H9 (cell line): ENCODE measurements around the gene LRRC36. TPM values are rescaled to one million over a fixed set of nuclear protein-coding genes. Genes with fewer than 3 reads are reported as not detected.

ENCODE experiments used
- DNase-seq: peaks from one replicate; pipeline ENCODE4 v3.0.0-alpha.2; 2017
- H2AFZ ChIP-seq: one replicate; pipeline ENCODE4 v1.6.1; 2013; ENCODE audit warnings: mild to moderate bottlenecking, low read length, control low read depth, moderate library complexity
- H2AK5ac ChIP-seq: 2 replicates; pipeline ENCODE4 v1.6.1; 2013; ENCODE audit warnings: low read length, control low read depth, mixed read lengths; ENCODE audit not compliant: insufficient read length
- H2BK120ac ChIP-seq: one replicate; pipeline ENCODE4 v1.6.1; 2013; ENCODE audit warnings: low read depth, mild to moderate bottlenecking, low read length, control low read depth, inconsistent platforms; ENCODE audit not compliant: poor library complexity, severe bottlenecking
- H2BK12ac ChIP-seq: 2 replicates; pipeline ENCODE4 v1.6.1; 2013; ENCODE audit warnings: low read length, control low read depth, mixed read lengths, low read depth; ENCODE audit not compliant: insufficient read length
- H2BK15ac ChIP-seq: 2 replicates; pipeline ENCODE4 v1.6.1; 2013; ENCODE audit warnings: low read depth, low read length, control low read depth
- H2BK20ac ChIP-seq: one replicate; pipeline ENCODE4 v1.6.1; 2013; ENCODE audit warnings: low read depth, mild to moderate bottlenecking, low read length, control low read depth, inconsistent platforms; ENCODE audit not compliant: poor library complexity, severe bottlenecking
- H2BK5ac ChIP-seq: 2 replicates; pipeline ENCODE4 v1.6.1; 2013; ENCODE audit warnings: low read length, control low read depth, mixed read lengths; ENCODE audit not compliant: insufficient read length
- H3K14ac ChIP-seq: 2 replicates; pipeline ENCODE4 v1.6.1; 2013; ENCODE audit warnings: low read length, control low read depth; ENCODE audit not compliant: insufficient read depth
- H3K18ac ChIP-seq: 2 replicates; pipeline ENCODE4 v1.6.1; 2013; ENCODE audit warnings: low read depth, mild to moderate bottlenecking, mixed read lengths, low read length, control low read depth; ENCODE audit not compliant: insufficient read length
- H3K23ac ChIP-seq: 2 replicates; pipeline ENCODE4 v1.6.1; 2013; ENCODE audit warnings: low read length, control low read depth, mixed read lengths, low read depth; ENCODE audit not compliant: insufficient read length
- H3K23me2 ChIP-seq: 2 replicates; pipeline ENCODE4 v1.6.1; 2013; ENCODE audit warnings: low read depth, mild to moderate bottlenecking, mixed read lengths, low read length, control low read depth; ENCODE audit not compliant: insufficient read length, poor library complexity, severe bottlenecking
- H3K27ac ChIP-seq: 2 replicates; pipeline ENCODE4 v1.5.1; 2013; ENCODE audit warnings: low read length, control low read depth, mixed read lengths, low read depth; ENCODE audit not compliant: insufficient read length
- H3K27me3 ChIP-seq: 2 replicates; pipeline ENCODE4 v1.6.1; 2013; ENCODE audit warnings: low read length, control low read depth, inconsistent platforms; ENCODE audit not compliant: insufficient read depth
- H3K4ac ChIP-seq: 2 replicates; pipeline ENCODE4 v1.6.1; 2013; ENCODE audit warnings: low read depth, mild to moderate bottlenecking, control low read depth, inconsistent platforms, low read length, moderate library complexity
- H3K4me1 ChIP-seq: 2 replicates; pipeline ENCODE4 v1.6.1; 2013; ENCODE audit warnings: low read length, control low read depth, inconsistent platforms; ENCODE audit not compliant: insufficient read depth
- H3K4me2 ChIP-seq: 2 replicates; pipeline ENCODE4 v1.6.1; 2013; ENCODE audit warnings: low read length, control low read depth, mixed read lengths; ENCODE audit not compliant: insufficient read length, insufficient read depth
- H3K56ac ChIP-seq: 2 replicates; pipeline ENCODE4 v1.6.1; 2013; ENCODE audit warnings: low read depth, mild to moderate bottlenecking, mixed read lengths, low read length, control low read depth; ENCODE audit not compliant: insufficient read length
- H3K79me1 ChIP-seq: 2 replicates; pipeline ENCODE4 v1.6.1; 2013; ENCODE audit warnings: low read depth, mild to moderate bottlenecking, moderate library complexity, low read length, control low read depth, inconsistent platforms; ENCODE audit not compliant: insufficient read depth, poor library complexity, severe bottlenecking
- H3K79me2 ChIP-seq: 2 replicates; pipeline ENCODE4 v1.6.1; 2013; ENCODE audit warnings: low read length, control low read depth, inconsistent platforms; ENCODE audit not compliant: insufficient read depth
- H3K9ac ChIP-seq: 2 replicates; pipeline ENCODE4 v1.6.1; 2013; ENCODE audit warnings: low read length, control low read depth, mixed read lengths; ENCODE audit not compliant: insufficient read length; ENCODE audit errors: extremely low read depth
- H3K9me3 ChIP-seq: one replicate; pipeline ENCODE4 v1.6.1; 2013; ENCODE audit warnings: low read depth, low read length, inconsistent platforms; ENCODE audit not compliant: control insufficient read depth
- H3T11ph ChIP-seq: one replicate; pipeline ENCODE4 v1.6.1; 2013; ENCODE audit warnings: mild to moderate bottlenecking, low read length, control low read depth, inconsistent platforms
- H4K20me1 ChIP-seq: one replicate; pipeline ENCODE4 v1.6.1; 2013; ENCODE audit not compliant: control insufficient read depth, insufficient read length, insufficient read depth
- H4K5ac ChIP-seq: 2 replicates; pipeline ENCODE4 v1.6.1; 2013; ENCODE audit warnings: low read depth, mild to moderate bottlenecking, mixed read lengths, low read length, control low read depth; ENCODE audit not compliant: insufficient read length
- H4K8ac ChIP-seq: replicated peaks from 2 replicates; pipeline ENCODE4 v1.6.1; 2013; ENCODE audit warnings: low read length, control low read depth, mixed read lengths, low read depth; ENCODE audit not compliant: insufficient read length
- H4K91ac ChIP-seq: 2 replicates; pipeline ENCODE4 v1.6.1; 2013; ENCODE audit warnings: low read depth, mild to moderate bottlenecking, moderate library complexity, mixed read lengths, low read length, control low read depth; ENCODE audit not compliant: insufficient read length
- H3K27ac Mint-ChIP-seq, 3 experiments: 2 replicates in 2 of 3; 3 replicates in 1 of 3; pipeline ENCODE4 v1.8.0; 2020 to 2021; ENCODE audit warnings: mixed read lengths in 3 of 3, mild to moderate bottlenecking in 1 of 3, moderate library complexity in 1 of 3
- H3K27me3 Mint-ChIP-seq: 2 replicates; pipeline ENCODE4 v1.8.0; 2021; ENCODE audit warnings: low read depth, mild to moderate bottlenecking, moderate library complexity, mixed read lengths
- H3K36me3 Mint-ChIP-seq, 3 experiments: 2 replicates in 2 of 3; 3 replicates in 1 of 3; pipeline ENCODE4 v1.8.0; 2020 to 2021; ENCODE audit warnings: low read depth in 3 of 3, mixed read lengths in 3 of 3; ENCODE audit not compliant: insufficient read depth in 1 of 3
- H3K4me1 Mint-ChIP-seq, 2 experiments: 2 replicates each; pipeline ENCODE4 v1.8.0; 2020; ENCODE audit warnings: mixed read lengths in 2 of 2
- H3K4me3 Mint-ChIP-seq, 2 experiments: 2 replicates in 1 of 2; 3 replicates in 1 of 2; pipeline ENCODE4 v1.8.0; 2020 to 2021; ENCODE audit warnings: mild to moderate bottlenecking in 2 of 2, mixed read lengths in 2 of 2, moderate library complexity in 1 of 2
- H3K9me3 Mint-ChIP-seq, 2 experiments: 2 replicates in 1 of 2; 3 replicates in 1 of 2; pipeline ENCODE4 v1.8.0; 2020; ENCODE audit warnings: mild to moderate bottlenecking in 2 of 2, mixed read lengths in 2 of 2, moderate library complexity in 1 of 2
- WGBS: extraction: QIAGEN DNeasy Blood & Tissue Kit; methylation state at CpG from one replicate; pipeline ENCODE4 v1.1.7; 2013; ENCODE audit warnings: missing lambda C conversion rate, low lambda C conversion rate, mixed read lengths; ENCODE audit not compliant: insufficient read length; ENCODE audit errors: extremely low coverage; 5-methylcytosine and 5-hydroxymethylcytosine counted together
- total RNA-seq: library from RNA; stranded (reverse); gene quantifications from 2 replicates; pipeline ENCODE4 v1.2.1, GENCODE V29; 2021
- TF ChIP-seq, protein P1 (sequence below): fragments of 200-600 bp; sonication (generic); conservative IDR thresholded peaks from 3 replicates; pipeline ENCODE4 v1.8.0; 2021; ENCODE audit warnings: antibody characterized with exemption, mild to moderate bottlenecking

Gene LRRC36
- total RNA-seq, 1 experiment from 2014 or later, result not detected

DNA sequence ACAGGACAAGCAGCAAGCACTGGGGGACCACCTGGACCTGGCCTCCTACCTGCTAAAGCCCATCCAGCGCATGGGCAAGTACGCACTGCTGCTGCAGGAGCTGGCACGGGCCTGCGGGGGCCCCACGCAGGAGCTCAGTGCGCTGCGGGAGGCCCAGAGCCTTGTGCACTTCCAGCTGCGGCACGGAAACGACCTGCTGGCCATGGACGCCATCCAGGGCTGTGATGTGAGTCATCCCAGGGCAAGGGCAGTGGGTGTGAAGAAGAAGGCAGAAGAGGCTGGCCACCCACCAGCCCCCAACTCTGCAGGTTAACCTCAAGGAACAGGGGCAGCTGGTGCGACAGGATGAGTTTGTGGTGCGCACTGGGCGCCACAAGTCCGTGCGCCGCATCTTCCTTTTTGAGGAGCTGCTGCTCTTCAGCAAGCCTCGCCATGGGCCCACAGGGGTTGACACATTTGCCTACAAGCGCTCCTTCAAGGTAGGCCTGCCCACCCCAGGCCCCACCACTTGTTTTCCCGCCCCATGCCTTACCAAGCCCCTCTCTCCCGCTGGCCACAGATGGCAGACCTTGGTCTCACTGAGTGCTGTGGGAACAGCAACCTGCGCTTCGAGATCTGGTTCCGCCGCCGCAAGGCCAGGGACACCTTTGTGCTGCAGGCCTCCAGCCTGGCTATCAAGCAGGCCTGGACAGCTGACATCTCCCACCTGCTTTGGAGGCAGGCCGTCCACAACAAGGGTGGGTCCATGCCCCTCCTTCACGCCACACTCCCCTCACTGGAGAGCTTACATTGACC, 40.0 kb upstream of the LRRC36 start:
- no peaks in the 10 kb centered on the region for H3K23me2 ChIP-seq
- peaks cover 0 to 7% (median 0%) of the 10 kb centered on the region in 3 experiments; a peak in 2 of 7 replicates for H3K36me3 Mint-ChIP-seq

More for the DNA sequence above, 40.0 kb upstream of the LRRC36 start:
- no peak overlapping the region for H3K4ac ChIP-seq
- H4K8ac ChIP-seq, result no peak overlapping the region
- no peak overlapping the region for H3K23ac ChIP-seq
- peaks cover 4% of the 10 kb centered on the region; the same call in 1 of the 2 replicates for H3K27me3 Mint-ChIP-seq
- H3K9me3 ChIP-seq, result no peaks in the 10 kb centered on the region
- H3K4me1 Mint-ChIP-seq, result 0 out of 4 replicates have a peak, but pooled peaks cover 0 to 2% of the 10 kb centered on the region in 2 experiments
- H3K56ac ChIP-seq, result no peak overlapping the region
- H3K27me3 ChIP-seq, result no peaks in the 10 kb centered on the region
- H2BK12ac ChIP-seq, result no peak overlapping the region
- DNase-seq, result no peak
- TF ChIP-seq, protein P1, sequence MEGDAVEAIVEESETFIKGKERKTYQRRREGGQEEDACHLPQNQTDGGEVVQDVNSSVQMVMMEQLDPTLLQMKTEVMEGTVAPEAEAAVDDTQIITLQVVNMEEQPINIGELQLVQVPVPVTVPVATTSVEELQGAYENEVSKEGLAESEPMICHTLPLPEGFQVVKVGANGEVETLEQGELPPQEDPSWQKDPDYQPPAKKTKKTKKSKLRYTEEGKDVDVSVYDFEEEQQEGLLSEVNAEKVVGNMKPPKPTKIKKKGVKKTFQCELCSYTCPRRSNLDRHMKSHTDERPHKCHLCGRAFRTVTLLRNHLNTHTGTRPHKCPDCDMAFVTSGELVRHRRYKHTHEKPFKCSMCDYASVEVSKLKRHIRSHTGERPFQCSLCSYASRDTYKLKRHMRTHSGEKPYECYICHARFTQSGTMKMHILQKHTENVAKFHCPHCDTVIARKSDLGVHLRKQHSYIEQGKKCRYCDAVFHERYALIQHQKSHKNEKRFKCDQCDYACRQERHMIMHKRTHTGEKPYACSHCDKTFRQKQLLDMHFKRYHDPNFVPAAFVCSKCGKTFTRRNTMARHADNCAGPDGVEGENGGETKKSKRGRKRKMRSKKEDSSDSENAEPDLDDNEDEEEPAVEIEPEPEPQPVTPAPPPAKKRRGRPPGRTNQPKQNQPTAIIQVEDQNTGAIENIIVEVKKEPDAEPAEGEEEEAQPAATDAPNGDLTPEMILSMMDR, result no peak
- no peaks in the 10 kb centered on the region for H3K79me1 ChIP-seq
- H3K4me2 ChIP-seq, result no peak overlapping the region
- no peak overlapping the region for H2AFZ ChIP-seq
- no peak overlapping the region for H3K18ac ChIP-seq
- H3K27ac Mint-ChIP-seq, result no peak overlapping the region; a peak in 1 of 7 replicates
- no peaks in the 10 kb centered on the region for H3K4me1 ChIP-seq
- no peak overlapping the region for H2BK120ac ChIP-seq
- H3K4me3 Mint-ChIP-seq, result no peak overlapping the region
- no peaks in the 10 kb centered on the region for H3K79me2 ChIP-seq
- no peak overlapping the region for H3T11ph ChIP-seq
- no peaks in the 10 kb centered on the region for H3K9me3 Mint-ChIP-seq
- no peak overlapping the region for H4K91ac ChIP-seq
- H3K14ac ChIP-seq, result no peak overlapping the region; the same call in 1 of the 2 replicates
- no peak overlapping the region for H3K9ac ChIP-seq
- no peak overlapping the region for H2BK20ac ChIP-seq
- H4K5ac ChIP-seq, result no peak overlapping the region
- no peak overlapping the region for H3K27ac ChIP-seq
- no peak overlapping the region for H2BK15ac ChIP-seq
- WGBS, result no CpG with 5 or more reads among the region's 28 CpGs
- no peak overlapping the region for H2BK5ac ChIP-seq
- H4K20me1 ChIP-seq, result no peaks in the 10 kb centered on the region
- no peak overlapping the region for H2AK5ac ChIP-seq
